ENCODE measurements around the gene STON1. TPM values are rescaled to one million over a fixed set of nuclear protein-coding genes. Genes with fewer than 3 reads are reported as not detected.

Gene STON1
- total RNA-seq, 2 experiments from 2014 or later, result 1.3 TPM

- no peak for TF ChIP-seq CTCF (IDR thresholded peaks at IDR 0.05)
- Mint-ChIP-seq H3K4me3 (no peak overlapping the region), H3K36me3 (ENCODE audit: low read depth) (no peaks in the 10 kb centered on the region), H3K27me3 (no peaks in the 10 kb centered on the region), H3K27ac (no peak overlapping the region), H3K9me3 (no peaks in the 10 kb centered on the region), H3K4me1 (ENCODE audit: low read depth) (peaks cover under 1% of the 10 kb centered on the region)
- Histone ChIP-seq H3K4me3 (ENCODE audit: low read length) (no peak overlapping the region), H3K36me3 (ENCODE audit: insufficient read depth, low read length) (no peaks in the 10 kb centered on the region), H3K4me1 (ENCODE audit: insufficient read depth, low read length) (no peaks in the 10 kb centered on the region), H3K9me3 (ENCODE audit: control insufficient read depth in 1 of 2, insufficient read depth in 1 of 2, low read length in 2 of 2) (no peaks in the 10 kb centered on the region), H3K27ac (ENCODE audit: low read depth in 1 of 2, low read length in 2 of 2) (no peak overlapping the region), H3K27me3 (ENCODE audit: control insufficient read depth in 1 of 2, insufficient read depth in 2 of 2, low read length in 2 of 2) (no peaks in the 10 kb centered on the region)
- ChIA-PET POLR2A (no interaction called here), CTCF (no interaction called here)
- DNase-seq (no peak), ATAC-seq (ENCODE audit: poor library complexity) (no peak)
- intact Hi-C loops (cut with DNase I, micrococcal nuclease), result no loop called here
These were observed 39.5 kb downstream of the STON1 start for GRCh38 chr2:48569433-48569832.

- CTCF ChIA-PET, result no interaction called here
- peaks cover 7% of the 10 kb centered on the region for H3K4me1 Mint-ChIP-seq (ENCODE audit: low read depth)
- no peaks in the 10 kb centered on the region for H3K9me3 Mint-ChIP-seq
- H3K27ac ChIP-seq (ENCODE audit: low read depth in 1 of 2, low read length in 2 of 2), result no peak overlapping the region
- no peak overlapping the region for H3K4me3 Mint-ChIP-seq
- H3K4me3 ChIP-seq (ENCODE audit: low read length), result no peak overlapping the region
- H3K9me3 ChIP-seq (ENCODE audit: control insufficient read depth in 1 of 2, insufficient read depth in 1 of 2, low read length in 2 of 2), result no peaks in the 10 kb centered on the region
- H3K36me3 ChIP-seq (ENCODE audit: insufficient read depth, low read length), result no peaks in the 10 kb centered on the region
- no peaks in the 10 kb centered on the region for H3K4me1 ChIP-seq (ENCODE audit: insufficient read depth, low read length)
- no peaks in the 10 kb centered on the region for H3K36me3 Mint-ChIP-seq (ENCODE audit: low read depth)
- no peak for DNase-seq
- no peak for ATAC-seq (ENCODE audit: poor library complexity)
- no peaks in the 10 kb centered on the region for H3K27me3 Mint-ChIP-seq
- intact Hi-C loops (cut with DNase I, micrococcal nuclease), result no loop called here
- no peak for TF ChIP-seq CTCF (IDR thresholded peaks at IDR 0.05)
- POLR2A ChIA-PET, result no interaction called here
- H3K27ac Mint-ChIP-seq, result no peak overlapping the region
- no peaks in the 10 kb centered on the region for H3K27me3 ChIP-seq (ENCODE audit: control insufficient read depth in 1 of 2, insufficient read depth in 2 of 2, low read length in 2 of 2)
These were observed 42.9 kb downstream of the STON1 start for GRCh38 chr2:48572816-48573215.

GRCh38 chr2:48574353-48575287, 44.7 kb downstream of the STON1 start:
- ChIA-PET CTCF (no interaction called here), POLR2A (no interaction called here)
- ATAC-seq (ENCODE audit: poor library complexity), result no peak
- H3K4me3 Mint-ChIP-seq, result no peak overlapping the region
- Histone ChIP-seq H3K9me3 (ENCODE audit: control insufficient read depth in 1 of 2, insufficient read depth in 1 of 2, low read length in 2 of 2) (no peaks in the 10 kb centered on the region), H3K4me1 (ENCODE audit: insufficient read depth, low read length) (no peaks in the 10 kb centered on the region), H3K27ac (ENCODE audit: low read depth in 1 of 2, low read length in 2 of 2) (no peak overlapping the region), H3K27me3 (ENCODE audit: control insufficient read depth in 1 of 2, insufficient read depth in 2 of 2, low read length in 2 of 2) (no peaks in the 10 kb centered on the region), H3K36me3 (ENCODE audit: insufficient read depth, low read length) (no peaks in the 10 kb centered on the region), H3K4me3 (ENCODE audit: low read length) (no peak overlapping the region)
- no peak overlapping the region for H3K27ac Mint-ChIP-seq
- no peak for DNase-seq
- H3K4me1 Mint-ChIP-seq (ENCODE audit: low read depth), result peaks cover 7% of the 10 kb centered on the region
- no peaks in the 10 kb centered on the region for H3K9me3 Mint-ChIP-seq
- no peak for TF ChIP-seq CTCF (IDR thresholded peaks at IDR 0.05)
- intact Hi-C loops (cut with DNase I, micrococcal nuclease), result no loop called here
- no peaks in the 10 kb centered on the region for H3K27me3 Mint-ChIP-seq
- no peaks in the 10 kb centered on the region for H3K36me3 Mint-ChIP-seq (ENCODE audit: low read depth)
